GM12878 (cell line): Measurements from ENCODE around the gene SIGLEC10. TPM values are rescaled to one million over a fixed set of nuclear protein-coding genes. Genes with fewer than 3 reads are reported as not detected.

Source experiments
- BRCA1 ChIP-seq: IDR thresholded peaks from 2 replicates; pipeline ENCODE4 v1.6.1; 2011; ENCODE audit warnings: low read depth, low read length, improper control_type of control experiment
- CEBPB ChIP-seq, 2 experiments: fragments of 150-350 bp in 1 of 2; IDR thresholded peaks; 2 replicates each; pipeline ENCODE4 v1.6.1; 2012 to 2014; ENCODE audit warnings: low read depth in 2 of 2, low read length in 2 of 2, borderline replicate concordance in 1 of 2, inconsistent platforms in 1 of 2
- ELK1 ChIP-seq: IDR thresholded peaks from 2 replicates; pipeline ENCODE4 v1.6.1; 2012; ENCODE audit warnings: low read depth, low read length, improper control_type of control experiment
- HCFC1 ChIP-seq: fragments of 150-350 bp; IDR thresholded peaks from 2 replicates; pipeline ENCODE4 v1.6.1; 2014; ENCODE audit warnings: low read length
- MYB ChIP-seq: fragments of 150-350 bp; IDR thresholded peaks from 2 replicates; pipeline ENCODE4 v1.6.1; 2014; ENCODE audit warnings: mild to moderate bottlenecking, low read depth, low read length, borderline replicate concordance
- NBN ChIP-seq: fragments of 450-650 bp; IDR thresholded peaks from 2 replicates; pipeline ENCODE4 v1.6.1; 2016
- NR2C1 ChIP-seq: fragments of 450-650 bp; IDR thresholded peaks from 2 replicates; pipeline ENCODE4 v1.6.1; 2017; ENCODE audit warnings: antibody characterized with exemption, mild to moderate bottlenecking, moderate library complexity
- NR2C2 ChIP-seq: IDR thresholded peaks from 2 replicates; pipeline ENCODE4 v1.6.1; 2011; ENCODE audit warnings: borderline replicate concordance, low read depth; ENCODE audit not compliant: control insufficient read depth, insufficient read length
- RAD21 ChIP-seq: IDR thresholded peaks from 2 replicates; pipeline ENCODE4 v1.6.1; 2011; ENCODE audit warnings: mild to moderate bottlenecking, low read depth, low read length, moderate library complexity; ENCODE audit not compliant: insufficient read depth
- RUNX3 ChIP-seq: IDR thresholded peaks from 2 replicates; pipeline ENCODE4 v1.6.1; 2012; ENCODE audit warnings: low read length, inconsistent platforms
- ZBTB11 ChIP-seq: fragments of 450-650 bp; formaldehyde crosslinking; IDR thresholded peaks from 2 replicates; pipeline ENCODE4 v1.5.0; 2022; ENCODE audit warnings: mild to moderate bottlenecking, missing genetic modification characterization
- ZBTB40 ChIP-seq: fragments of 450-650 bp; IDR thresholded peaks from 2 replicates; pipeline ENCODE4 v1.6.1; 2016; ENCODE audit warnings: mild to moderate bottlenecking, moderate library complexity, borderline replicate concordance
- polyA plus RNA-seq, 11 experiments: library from polyadenylated mRNA; depleted of rRNA in 4 of 11; unstranded in 6 of 11; stranded (reverse) in 5 of 11; fragments of >200 nt; fragmentation: Nextera tagmentation in 4 of 11; fragmentation: Illumina TruSeq in 1 of 11; extraction: Ambion mirVana in 4 of 11; extraction: Trizol in 1 of 11; gene quantifications; 1 replicate in 1 of 11; 2 replicates in 10 of 11; pipeline versions ENCODE4 v1.2.1 to v1.2.3, GENCODE V29; 2011 to 2016; ENCODE audit warnings: inconsistent platforms in 2 of 11, missing spikeins in 2 of 11, low read depth in 1 of 11
- total RNA-seq, 4 experiments: library from RNA; depleted of rRNA in 3 of 4; stranded (reverse); fragments of >200 nt in 3 of 4; fragmentation: Illumina TruSeq in 1 of 4; extraction: Trizol in 1 of 4; gene quantifications; 2 replicates each; pipeline versions ENCODE4 v1.2.1 to v1.2.3, GENCODE V29; 2013 to 2021

Gene SIGLEC10
- total and polyA plus RNA-seq, 10 of the 15 experiments (the other 5 are each of a cell fraction or from before 2014, with no cell fraction given): 2.3 to 16.8 (median 7.8) TPM

GRCh38 chr19:51460164-51460992, 42.9 kb upstream of the SIGLEC10 start (continued):
- TF ChIP-seq NR2C1 (peak; percentile 97), NR2C2 (peak; percentile 38), RAD21 (no peak), BRCA1 (no peak), ZBTB40 (peak; percentile 84), NBN (no peak), ZBTB11 (peak; percentile 14; the same call in 1 of the 2 replicates), MYB (no peak), RUNX3 (peak; percentile 61), HCFC1 (peak; percentile 74), ELK1 (no peak), CEBPB (IDR thresholded peaks at IDR 0.05; ENCODE audit: borderline replicate concordance in 1 of 2, low read depth in 2 of 2, low read length in 2 of 2) (no peak)
- TF ChIP-seq, all 136 proteins: peak for 10
